NCI-H2171 (cell line): ENCODE results near the gene DYDC1.
"Not testable (repeated sequence)": the region's sequence is repeated elsewhere in the genome, so short reads cannot be mapped to it uniquely, and the experiment has no call there.

Experiments
- DNase-seq: peaks from one replicate; lab custom pipeline; 2025; lab: John Stamatoyannopoulos, UW

DYDC1 gene

GRCh38 chr10:80356563-80356988 lies at the start of gene DYDC1, which contains the start of gene DYDC2:
Gene DYDC1, minus strand, starts transcription at chr10:80356755. Its CDS starts 4,154 bp downstream, at chr10:80352601.
Gene DYDC2, plus strand, starts transcription at chr10:80356781. Its CDS starts 5,663 bp downstream, at chr10:80362444.
- peak; percentile 67 for DNase-seq

- no peak for DNase-seq
These were observed 49.6 kb upstream of the DYDC1 start for GRCh38 chr10:80406204-80406603.

- peak; percentile 66 for DNase-seq
These were observed 49.1 kb upstream of the DYDC1 start for GRCh38 chr10:80405626-80406025.

GRCh38 chr10:80405035-80405434 lies 48.5 kb upstream of the DYDC1 start:
- DNase-seq = no peak

- DNase-seq = no peak
These were observed 43.7 kb upstream of the DYDC1 start for GRCh38 chr10:80400136-80400804.

- DNase-seq = peak; percentile 6
These were observed 40.5 kb upstream of the DYDC1 start for GRCh38 chr10:80397014-80397413.

- DNase-seq = no peak
These were observed 37.9 kb upstream of the DYDC1 start for GRCh38 chr10:80394358-80394916.

GRCh38 chr10:80392250-80392649 lies 35.7 kb upstream of the DYDC1 start:
- DNase-seq = no peak

GRCh38 chr10:80390740-80391139 lies 34.2 kb upstream of the DYDC1 start:
- no peak for DNase-seq

- DNase-seq = peak; percentile 48
These were observed 26.4 kb upstream of the DYDC1 start for GRCh38 chr10:80382989-80383388.

GRCh38 chr10:80380185-80380584 lies 23.6 kb upstream of the DYDC1 start:
- no peak for DNase-seq

GRCh38 chr10:80379701-80380100 lies 23.1 kb upstream of the DYDC1 start:
- no peak for DNase-seq

GRCh38 chr10:80373502-80373901 lies 16.9 kb upstream of the DYDC1 start:
- DNase-seq = no peak

- no peak for DNase-seq
These were observed 16.1 kb upstream of the DYDC1 start for GRCh38 chr10:80372675-80373074.

- no peak for DNase-seq
These were observed 14.9 kb upstream of the DYDC1 start for GRCh38 chr10:80371467-80371866.

- no peak for DNase-seq
These were observed 9.0 kb upstream of the DYDC1 start for GRCh38 chr10:80365510-80365909.

- no peak for DNase-seq
These were observed 3.1 kb upstream of the DYDC1 start for GRCh38 chr10:80359644-80360043.

GRCh38 chr10:80358925-80359324 lies 2.4 kb upstream of the DYDC1 start:
- not testable (repeated sequence) for DNase-seq

- no peak for DNase-seq
These were observed 1.2 kb upstream of the DYDC1 start for GRCh38 chr10:80357851-80358125.

- DNase-seq = peak; percentile 25
These were observed 665 bp upstream of the DYDC1 start for GRCh38 chr10:80356989-80357850.

GRCh38 chr10:80351220-80351619 lies 5.3 kb downstream of the DYDC1 start:
- DNase-seq = no peak

GRCh38 chr10:80350251-80350650 lies 6.3 kb downstream of the DYDC1 start:
- DNase-seq = no peak

GRCh38 chr10:80344912-80345311 lies 11.6 kb downstream of the DYDC1 start:
- no peak for DNase-seq
